Measurements from ENCODE around the gene EML1.
A peak's percentile ranks its signal among the peaks of the same experiment; 100 is the strongest.

EML1 gene

DNA sequence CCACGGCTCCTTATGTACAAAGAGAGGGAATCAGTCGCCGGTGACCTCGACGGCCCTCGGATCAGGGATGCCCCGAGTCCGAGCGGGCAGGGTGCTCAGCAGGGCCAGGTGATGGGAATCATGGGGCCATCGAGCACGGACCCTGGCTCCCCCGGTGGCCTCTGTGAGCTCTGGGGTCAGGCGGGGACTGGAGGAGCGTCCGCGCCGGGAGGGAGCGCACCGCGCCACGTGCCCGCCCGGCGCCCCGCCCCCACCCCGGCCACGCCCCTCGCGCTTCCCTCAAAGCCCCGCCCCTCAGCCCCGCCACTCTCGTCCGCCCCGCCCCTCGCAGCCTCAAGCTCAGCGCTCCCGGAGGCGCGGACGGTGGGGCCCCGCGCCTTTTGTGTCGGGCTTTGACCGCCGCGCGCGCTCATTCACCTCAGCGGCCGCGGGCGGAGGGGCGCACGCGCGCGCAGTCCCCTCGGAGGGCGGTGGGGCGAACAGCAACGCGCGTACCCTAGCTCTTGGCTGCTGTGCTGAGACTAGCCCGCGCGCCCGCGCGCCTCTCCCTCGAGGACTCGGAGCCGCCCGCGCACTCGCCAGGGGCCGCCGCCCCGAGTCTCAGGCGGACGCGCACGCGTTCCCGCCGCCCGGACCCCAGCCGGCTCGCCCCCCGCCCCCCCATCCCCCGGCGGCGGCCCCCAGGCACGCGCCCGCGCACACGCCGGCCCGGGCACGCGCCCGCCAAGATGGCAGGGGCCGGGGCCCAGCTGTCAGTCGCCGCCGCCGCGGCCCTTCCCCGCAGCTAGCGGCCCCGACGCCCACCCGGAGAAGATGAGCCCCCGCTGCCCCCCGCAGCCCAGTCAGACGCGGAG is 178.1 kb downstream of the EML1 start:
- DNase-seq: peak; percentile 56

DNA sequence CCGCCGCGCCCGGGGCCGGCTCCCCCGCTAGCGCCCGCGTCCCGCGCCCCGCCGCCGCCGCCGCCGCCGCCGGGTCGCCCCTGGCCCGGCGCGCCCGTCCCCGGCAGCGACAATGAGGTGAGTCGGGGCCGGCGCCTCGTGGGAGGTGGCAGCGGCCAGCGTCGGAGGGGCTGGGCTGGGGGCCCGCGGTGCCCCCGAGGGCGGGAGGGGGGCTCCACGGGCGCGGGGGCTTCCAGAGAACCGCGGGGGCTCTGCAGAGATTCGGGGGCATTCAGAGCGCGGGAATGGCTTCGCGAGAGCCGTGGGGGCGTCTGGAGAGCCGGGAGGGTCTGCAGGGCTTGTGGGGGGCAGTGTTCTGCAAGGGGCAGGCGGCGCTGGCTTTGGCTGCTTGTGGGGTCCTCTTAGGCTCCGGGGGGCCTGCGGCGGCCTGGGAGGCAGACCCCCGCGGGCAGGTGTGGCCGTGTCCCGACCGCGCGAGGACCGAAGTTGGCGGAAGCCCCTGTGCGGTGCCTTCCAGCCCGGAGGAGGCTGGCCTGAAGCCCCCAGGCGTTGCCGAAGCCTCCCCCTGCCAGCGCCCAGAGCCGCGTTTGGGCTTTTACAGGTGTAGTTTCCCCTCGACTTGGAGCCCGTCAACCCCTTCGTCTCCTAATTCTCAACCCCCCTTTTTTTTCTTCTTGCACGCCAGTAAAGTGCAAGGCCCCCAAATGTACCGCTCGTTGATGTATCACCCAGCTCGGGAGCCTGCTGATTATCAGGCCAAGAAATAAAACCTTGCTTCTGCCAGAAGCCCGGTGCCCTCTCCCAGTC is 178.9 kb downstream of the EML1 start:
- no peak for DNase-seq

DNA sequence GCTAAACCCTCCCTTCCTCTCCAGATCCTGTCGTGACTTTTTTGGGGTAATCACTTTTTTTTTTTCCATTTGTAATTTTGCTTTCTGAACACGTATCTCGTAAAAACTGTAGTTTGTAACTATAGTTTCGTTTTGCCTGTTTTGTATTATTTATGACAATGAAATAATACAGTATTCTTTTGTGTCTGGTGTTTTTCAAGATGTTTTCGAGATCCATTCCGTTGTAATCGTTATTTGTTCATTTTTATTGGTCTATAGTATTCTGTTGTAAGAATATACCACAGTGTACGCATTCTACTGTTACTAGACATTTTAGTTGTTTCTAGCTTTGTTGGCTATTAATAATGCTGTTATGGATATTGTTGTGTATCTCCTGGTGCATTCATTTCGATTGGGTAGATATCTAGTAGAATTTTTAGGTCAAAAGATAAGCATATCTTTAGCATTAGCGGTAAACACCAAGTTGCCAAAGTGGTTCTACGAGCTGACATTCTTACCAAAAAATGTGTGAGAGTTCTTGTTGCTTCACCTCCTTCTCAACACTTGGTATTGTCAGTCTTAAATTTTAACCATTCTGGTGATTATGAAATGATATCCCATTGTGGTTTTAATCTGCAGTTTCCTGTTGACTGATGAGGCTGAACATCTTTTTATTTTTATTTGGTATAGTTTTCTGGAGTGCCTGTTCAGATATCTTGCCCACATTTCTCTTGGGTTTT is 179.7 kb downstream of the EML1 start:
- no peak for DNase-seq

DNA sequence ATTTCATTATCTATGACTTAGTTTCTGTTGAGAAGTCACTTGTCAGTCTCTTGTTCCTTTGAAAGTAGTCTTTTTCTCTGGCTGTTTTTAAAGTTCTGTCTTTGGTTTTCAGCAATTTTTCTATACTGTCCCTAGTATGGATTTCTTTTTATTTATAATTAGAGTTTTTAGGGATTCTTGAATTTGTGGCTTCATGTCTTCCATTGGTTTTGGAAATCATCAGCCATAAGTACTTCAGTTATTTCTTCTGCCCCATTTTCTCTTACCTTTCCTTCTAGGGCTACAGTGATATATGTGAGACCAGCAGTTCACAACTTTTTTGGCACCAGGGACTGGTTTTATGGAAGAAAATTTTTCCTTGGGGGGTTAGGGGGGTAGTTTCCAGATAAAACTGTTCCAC is 182.0 kb downstream of the EML1 start:
- no peak for DNase-seq

DNA sequence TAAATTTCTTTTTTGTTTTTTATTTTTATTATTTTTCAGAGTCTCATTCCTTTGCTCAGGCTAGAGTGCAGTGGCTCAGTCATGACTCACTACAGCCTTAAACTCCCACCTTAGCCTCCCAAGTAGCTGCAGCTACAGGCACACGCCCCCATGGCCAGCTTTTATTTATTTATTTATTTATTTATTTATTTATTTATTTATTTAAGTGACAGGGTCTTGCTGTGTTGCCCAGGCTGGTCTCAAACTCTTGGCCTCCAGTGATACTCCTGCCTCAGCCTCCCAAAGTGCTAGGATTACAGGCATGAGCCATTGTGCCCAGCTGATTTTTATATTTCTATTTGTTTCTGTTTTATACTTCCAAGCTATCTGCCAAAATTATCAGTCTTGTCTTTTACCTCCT is 182.8 kb downstream of the EML1 start:
- no peak for DNase-seq

DNA sequence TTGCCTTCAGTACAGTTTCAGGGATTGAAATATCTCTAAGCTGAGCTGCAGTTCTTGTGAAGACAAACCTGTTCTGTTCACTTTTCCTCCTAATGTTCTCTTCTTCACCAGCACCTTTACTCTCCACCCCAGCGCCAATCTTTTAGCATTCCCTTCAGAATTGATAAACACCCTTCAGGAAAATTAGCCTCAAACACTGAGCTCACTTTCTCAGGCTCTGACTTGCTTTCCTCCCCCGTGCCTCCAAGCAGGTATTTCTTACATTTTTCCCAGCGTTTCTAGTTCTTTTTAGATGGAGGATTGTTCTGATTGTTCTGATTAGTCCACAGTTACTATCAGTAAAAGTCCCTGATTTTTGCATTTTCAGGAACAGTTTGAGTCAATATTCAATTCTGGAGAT is 183.5 kb downstream of the EML1 start:
- no peak for DNase-seq

DNA sequence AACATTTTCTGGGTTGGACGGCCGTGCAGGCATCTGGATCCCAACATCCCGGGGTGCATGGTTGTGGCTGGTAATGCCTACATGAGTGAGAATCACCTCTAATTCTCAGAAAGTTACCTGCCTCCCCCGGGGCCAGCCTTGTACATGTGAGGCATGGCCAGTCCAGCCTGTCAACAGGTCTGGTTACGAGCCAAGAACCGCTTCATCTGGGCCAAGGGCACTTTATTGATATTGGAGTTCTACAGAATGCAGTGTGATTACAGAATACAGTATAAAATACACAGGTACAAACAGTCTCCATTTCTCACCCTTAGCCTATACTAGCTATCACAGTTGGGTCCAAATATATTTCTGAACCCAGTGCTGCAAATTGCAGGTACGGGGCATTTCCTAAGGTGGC is 187.1 kb downstream of the EML1 start:
- no peak for DNase-seq

DNA sequence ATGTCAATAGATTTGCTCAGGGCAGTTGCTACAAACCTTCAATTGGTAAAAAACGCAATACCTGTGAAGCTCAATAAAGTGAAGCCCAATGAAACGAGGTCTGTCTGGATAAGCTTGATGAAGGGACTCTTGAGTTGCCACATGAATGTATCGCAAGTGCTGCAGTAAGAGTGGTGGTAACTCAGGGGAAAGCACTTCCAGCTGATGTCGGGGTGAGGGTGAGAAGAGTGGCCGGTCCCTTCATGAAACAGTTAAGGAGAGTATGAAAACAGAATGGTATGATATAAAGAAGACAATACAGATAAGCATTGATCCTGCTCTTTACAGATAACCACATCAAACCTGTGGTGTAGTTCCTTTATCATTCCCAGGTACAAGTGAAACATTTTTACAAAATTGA is 188.6 kb downstream of the EML1 start:
- DNase-seq: no peak

DNA sequence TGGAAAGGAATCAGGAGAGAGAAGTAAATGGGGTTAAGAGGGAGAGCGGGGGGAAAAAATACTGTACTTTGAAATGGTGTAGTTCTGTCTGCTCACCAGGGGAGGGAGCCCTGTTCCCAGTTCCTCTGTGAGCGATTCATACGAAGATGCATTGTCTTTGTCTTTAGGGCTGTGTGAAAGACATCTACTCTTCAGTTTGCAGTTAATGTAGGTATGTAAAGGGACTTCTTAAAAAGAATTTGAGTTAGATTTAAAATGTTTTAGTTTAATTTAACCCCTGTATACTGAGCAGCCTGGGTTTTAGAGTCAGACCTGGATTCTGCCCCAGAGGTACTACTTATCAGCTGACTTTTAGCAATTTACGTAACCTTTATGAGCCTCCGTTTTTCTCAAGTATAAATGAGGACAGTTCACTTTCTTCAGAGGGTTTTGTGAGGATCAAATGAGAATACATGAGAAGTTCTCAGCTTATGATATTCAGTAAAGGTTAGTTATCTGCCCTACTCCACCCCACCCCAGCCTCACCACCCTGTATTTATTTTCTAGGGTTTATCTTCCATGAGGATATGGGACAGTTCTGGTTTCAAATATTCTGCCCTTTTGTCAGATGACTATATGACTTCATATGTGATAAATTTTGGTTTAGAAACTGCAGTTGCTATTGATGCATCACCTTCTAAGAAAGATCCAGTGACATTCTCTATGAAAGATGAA is 189.5 kb downstream of the EML1 start:
- DNase-seq: peak; percentile 74

DNA sequence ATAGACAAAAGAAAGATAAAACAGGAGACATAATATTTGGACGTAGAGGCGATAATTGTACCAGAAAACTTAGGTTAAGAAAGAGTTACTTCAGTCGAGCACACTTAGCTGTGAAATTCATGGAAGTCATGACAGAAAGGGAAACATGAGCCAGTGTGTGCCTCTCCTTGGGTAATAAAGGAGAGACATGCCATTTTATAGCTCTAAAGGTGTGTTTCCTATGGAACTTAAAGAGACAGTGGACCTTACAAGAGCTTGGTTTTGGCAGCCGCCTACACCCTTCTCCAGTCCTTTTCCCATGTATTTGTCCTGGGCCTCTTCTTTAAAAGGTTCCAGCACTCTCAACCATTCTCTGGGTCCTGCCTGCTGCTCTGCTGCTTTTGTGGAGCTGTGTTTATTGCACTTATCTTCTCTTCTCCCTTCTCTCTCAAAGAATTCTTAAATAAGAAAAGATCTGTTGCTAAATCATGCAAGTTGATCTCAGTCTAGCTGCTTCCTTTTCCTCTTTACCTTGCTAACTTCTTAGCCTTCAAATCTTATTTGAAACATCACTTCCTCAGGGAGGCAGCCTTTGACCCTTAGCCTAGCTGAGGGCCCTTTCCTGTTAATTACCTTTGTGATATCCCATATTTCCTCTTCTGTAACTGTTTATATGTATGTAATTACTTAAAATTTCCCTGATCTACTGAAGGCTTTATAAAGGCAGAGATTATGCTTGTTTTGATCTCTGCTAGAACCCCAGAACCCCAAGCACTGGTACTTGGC is 190.2 kb downstream of the EML1 start:
- DNase-seq: no peak

DNA sequence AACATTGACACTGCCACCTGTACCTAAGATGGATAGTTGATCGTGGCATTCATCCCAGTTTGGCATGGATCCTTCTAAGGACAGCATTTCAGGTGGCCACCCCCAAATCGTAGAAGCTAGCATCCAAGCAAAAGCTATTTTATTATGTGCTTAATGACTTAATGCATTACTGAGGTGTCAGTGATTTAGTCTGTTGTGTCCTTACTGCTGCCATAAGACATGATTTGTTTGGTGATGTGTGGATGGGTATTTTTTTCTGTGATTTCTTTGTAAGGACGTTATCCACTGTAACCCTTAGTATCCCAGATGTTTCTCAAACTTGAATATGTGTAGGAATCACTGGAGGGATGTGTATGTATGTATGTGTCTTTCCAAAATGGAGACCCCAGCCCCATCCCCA is 190.8 kb downstream of the EML1 start:
- DNase-seq: no peak

DNA sequence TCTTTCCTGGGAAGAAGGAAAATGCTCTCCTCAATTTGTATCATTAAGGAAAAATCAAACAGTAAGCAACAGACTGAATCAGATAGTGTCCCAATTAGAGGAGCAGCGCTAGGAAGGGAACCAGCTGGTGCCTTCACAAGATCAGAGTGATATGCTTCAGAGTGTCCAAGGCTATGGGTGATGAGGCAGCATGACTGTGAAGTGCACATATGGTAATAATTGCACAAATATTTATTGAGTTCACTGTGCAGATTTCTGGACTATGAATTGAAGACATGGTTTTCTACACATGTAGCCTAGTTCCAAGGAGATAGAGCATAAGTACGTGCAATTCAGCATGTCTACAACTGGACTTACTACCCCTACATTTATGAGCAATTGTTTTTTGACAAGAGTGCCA is 193.2 kb downstream of the EML1 start:
- no peak for DNase-seq

DNA sequence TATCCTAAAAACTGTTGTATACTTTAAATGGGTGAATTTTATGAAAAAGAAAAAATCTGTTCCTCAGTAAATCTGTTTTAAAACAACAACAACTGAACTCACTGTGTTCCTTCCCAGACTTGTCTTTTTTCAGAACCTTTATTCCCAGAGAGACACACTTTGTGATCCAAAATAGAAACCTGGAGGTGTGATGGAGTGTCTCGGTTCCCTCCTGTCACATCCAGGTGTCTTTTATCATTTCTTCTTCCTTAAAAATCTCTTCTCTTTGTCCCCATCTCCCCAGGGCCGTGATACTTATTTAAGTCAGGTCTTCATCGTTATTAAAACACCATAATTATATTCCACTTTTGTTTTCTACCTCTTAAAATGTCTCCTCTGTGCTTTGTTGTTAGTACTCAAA is 195.8 kb downstream of the EML1 start:
- no peak for DNase-seq

DNA sequence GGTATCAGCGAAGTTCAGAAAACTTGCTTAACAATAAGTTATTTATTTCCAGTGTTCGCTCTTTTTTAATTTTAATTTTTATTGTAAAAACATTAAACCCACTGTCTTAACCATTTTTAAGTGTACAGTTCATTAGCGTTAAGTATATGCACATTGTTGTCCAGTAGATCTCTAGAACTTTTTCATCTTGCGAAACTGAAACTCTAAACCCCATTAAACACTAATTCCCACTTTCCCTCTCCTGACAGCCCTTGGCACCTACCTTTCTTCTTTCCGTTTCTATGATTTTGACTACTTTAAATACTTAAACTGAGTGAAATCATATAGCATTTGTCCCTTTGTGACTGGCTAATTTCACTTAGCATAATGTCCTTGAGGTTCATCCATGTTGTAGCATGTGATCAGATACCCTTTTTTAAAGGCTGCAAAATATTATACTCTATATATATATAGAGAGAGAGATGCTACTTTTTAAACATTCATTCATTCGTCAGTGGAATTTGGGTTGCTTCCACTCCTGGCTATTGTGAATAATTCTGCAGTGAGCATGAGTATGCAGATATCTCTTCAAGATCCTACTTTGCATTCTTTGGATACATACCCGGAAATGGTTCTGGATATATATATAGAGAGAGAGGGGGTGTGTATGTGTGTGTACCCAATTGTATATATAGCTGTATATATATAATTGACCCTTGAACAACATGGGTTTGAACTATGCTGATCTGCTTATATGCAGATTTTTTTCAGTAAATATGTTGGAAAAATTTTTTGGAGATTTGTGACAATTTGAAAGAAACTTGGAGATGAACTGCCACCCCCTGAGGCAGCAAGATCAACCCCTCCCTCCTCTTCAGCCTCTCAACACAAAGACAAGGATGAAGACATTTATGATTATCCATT is 197.3 kb downstream of the EML1 start:
- no peak for DNase-seq

DNA sequence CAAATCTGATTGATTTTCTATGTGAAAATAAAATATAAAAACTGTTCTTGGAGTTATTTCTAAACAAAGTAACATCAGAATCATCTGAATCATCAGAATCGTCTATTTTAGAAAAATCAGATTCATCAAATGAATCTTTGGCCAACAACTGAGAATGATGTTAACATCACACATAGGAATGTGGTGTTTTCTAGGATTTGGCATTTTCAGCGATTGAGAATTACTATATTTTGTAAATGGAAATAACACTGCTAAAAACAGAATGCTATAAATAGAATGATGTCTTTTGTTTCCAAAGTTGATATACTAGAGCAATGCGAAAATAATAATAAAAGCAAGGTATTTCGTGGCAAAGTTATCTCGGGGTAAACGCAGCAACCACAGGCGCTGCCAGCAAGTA is 198.1 kb downstream of the EML1 start:
- no peak for DNase-seq

Measured in kidney glomerular epithelial cell (primary cell).